ENCODE data around the gene SIK2.

- TF ChIP-seq CTCF (IDR thresholded peaks at IDR 0.05 in 8 of 11, conservative IDR thresholded peaks at IDR 0.05 in 3 of 11) (no peak), POLR2A (IDR thresholded peaks at IDR 0.05) (no peak)
Measured at GRCh38 chr11:111736621-111737443, 134.6 kb downstream of the SIK2 start.

All from spleen (tissue), 7 donors.